ENCODE data around the gene IRF4.
"Not testable (repeated sequence)": the region's sequence is repeated elsewhere in the genome, so short reads cannot be mapped to it uniquely, and the experiment has no call there.

IRF4 gene

GRCh38 chr6:366389-367297, 24.9 kb upstream of the IRF4 start:
- peaks cover 7% of the 10 kb centered on the region for H3K9me3 ChIP-seq (ENCODE audit: severe bottlenecking)
- no peaks in the 10 kb centered on the region for H3K36me3 ChIP-seq
- TF ChIP-seq, protein P1, sequence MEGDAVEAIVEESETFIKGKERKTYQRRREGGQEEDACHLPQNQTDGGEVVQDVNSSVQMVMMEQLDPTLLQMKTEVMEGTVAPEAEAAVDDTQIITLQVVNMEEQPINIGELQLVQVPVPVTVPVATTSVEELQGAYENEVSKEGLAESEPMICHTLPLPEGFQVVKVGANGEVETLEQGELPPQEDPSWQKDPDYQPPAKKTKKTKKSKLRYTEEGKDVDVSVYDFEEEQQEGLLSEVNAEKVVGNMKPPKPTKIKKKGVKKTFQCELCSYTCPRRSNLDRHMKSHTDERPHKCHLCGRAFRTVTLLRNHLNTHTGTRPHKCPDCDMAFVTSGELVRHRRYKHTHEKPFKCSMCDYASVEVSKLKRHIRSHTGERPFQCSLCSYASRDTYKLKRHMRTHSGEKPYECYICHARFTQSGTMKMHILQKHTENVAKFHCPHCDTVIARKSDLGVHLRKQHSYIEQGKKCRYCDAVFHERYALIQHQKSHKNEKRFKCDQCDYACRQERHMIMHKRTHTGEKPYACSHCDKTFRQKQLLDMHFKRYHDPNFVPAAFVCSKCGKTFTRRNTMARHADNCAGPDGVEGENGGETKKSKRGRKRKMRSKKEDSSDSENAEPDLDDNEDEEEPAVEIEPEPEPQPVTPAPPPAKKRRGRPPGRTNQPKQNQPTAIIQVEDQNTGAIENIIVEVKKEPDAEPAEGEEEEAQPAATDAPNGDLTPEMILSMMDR (IDR thresholded peaks at IDR 0.05; ENCODE audit: low read depth, low read length) = no peak
- H3K4me3 ChIP-seq (ENCODE audit: low read depth, low read length) = no peak overlapping the region
- DNase-seq = no peak
- H3K27ac ChIP-seq = no peak overlapping the region
- peaks cover 73% of the 10 kb centered on the region for H3K27me3 ChIP-seq (ENCODE audit: insufficient read depth, low read depth, severe bottlenecking)

- no peak for DNase-seq
- H3K4me3 ChIP-seq (ENCODE audit: low read depth, low read length) = no peak overlapping the region
- H3K9me3 ChIP-seq (ENCODE audit: severe bottlenecking) = peaks cover 7% of the 10 kb centered on the region
- H3K27me3 ChIP-seq (ENCODE audit: insufficient read depth, low read depth, severe bottlenecking) = peaks cover 70% of the 10 kb centered on the region
- no peak overlapping the region for H3K27ac ChIP-seq
- TF ChIP-seq, protein P1 (IDR thresholded peaks at IDR 0.05; ENCODE audit: low read depth, low read length) = no peak
- no peaks in the 10 kb centered on the region for H3K36me3 ChIP-seq
Observed at GRCh38 chr6:367298-367794, 24.2 kb upstream of the IRF4 start.

- H3K27me3 ChIP-seq (ENCODE audit: insufficient read depth, low read depth, severe bottlenecking) = peaks cover 71% of the 10 kb centered on the region
- H3K27ac ChIP-seq = no peak overlapping the region
- H3K9me3 ChIP-seq (ENCODE audit: severe bottlenecking) = no peaks in the 10 kb centered on the region
- TF ChIP-seq, protein P1 (IDR thresholded peaks at IDR 0.05; ENCODE audit: low read depth, low read length) = no peak
- DNase-seq = no peak
- H3K36me3 ChIP-seq = no peaks in the 10 kb centered on the region
- H3K4me3 ChIP-seq (ENCODE audit: low read depth, low read length) = no peak overlapping the region
Observed at GRCh38 chr6:367891-368630, 23.5 kb upstream of the IRF4 start.

DNA sequence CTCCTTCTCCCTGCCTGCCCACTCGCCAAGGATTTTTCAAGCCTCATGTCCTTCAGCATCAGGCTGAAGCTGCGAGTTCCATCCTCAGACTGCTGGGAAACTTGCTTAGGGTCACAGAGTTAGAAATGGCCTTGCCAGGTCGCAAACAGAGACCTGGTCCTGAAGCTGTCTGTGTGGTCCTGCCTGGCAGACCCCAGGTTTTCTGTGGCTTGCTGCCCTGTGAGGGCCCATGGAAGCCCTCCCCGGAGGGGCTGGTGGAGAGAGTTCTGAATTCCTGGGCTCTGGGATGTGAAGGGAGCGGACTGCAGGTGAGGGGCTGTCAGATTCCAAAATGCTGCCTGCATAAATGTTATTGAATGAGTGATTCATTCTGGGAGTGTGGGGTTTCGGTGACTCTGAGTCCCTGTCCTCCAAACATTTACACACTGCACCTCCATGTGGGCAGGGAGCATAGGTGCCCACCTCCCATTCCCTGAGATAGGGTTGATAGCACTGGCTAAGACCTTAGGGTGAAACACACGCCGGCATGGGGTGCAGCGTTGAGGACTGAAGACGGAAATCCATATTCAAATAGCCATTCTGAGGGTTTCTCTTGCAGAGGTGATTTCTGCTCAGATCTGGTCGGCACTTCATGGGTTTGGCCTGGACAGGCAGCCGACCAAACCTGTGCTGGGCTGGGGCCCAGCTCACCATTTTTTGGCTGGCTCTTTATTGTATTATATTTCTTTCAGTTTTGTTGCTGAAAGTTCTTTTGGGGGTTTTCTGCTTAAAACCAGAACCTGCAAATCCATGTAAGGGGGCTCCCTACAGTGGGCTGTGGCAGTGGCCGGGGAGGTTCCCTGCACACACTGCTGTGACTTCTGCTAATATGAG, 21.8 kb upstream of the IRF4 start:
- peaks cover under 1% of the 10 kb centered on the region for H3K9me3 ChIP-seq (ENCODE audit: severe bottlenecking)
- TF ChIP-seq, protein P1 (IDR thresholded peaks at IDR 0.05; ENCODE audit: low read depth, low read length) = no peak
- H3K4me3 ChIP-seq (ENCODE audit: low read depth, low read length) = no peak overlapping the region
- no peak for DNase-seq
- peaks cover 74% of the 10 kb centered on the region for H3K27me3 ChIP-seq (ENCODE audit: insufficient read depth, low read depth, severe bottlenecking)
- no peak overlapping the region for H3K27ac ChIP-seq
- H3K36me3 ChIP-seq = no peaks in the 10 kb centered on the region

GRCh38 chr6:370555-370954, 21.0 kb upstream of the IRF4 start:
- TF ChIP-seq, protein P1 (IDR thresholded peaks at IDR 0.05; ENCODE audit: low read depth, low read length) = no peak
- no peak overlapping the region for H3K27ac ChIP-seq
- H3K27me3 ChIP-seq (ENCODE audit: insufficient read depth, low read depth, severe bottlenecking) = peaks cover 75% of the 10 kb centered on the region
- H3K4me3 ChIP-seq (ENCODE audit: low read depth, low read length) = no peak overlapping the region
- DNase-seq = no peak
- H3K9me3 ChIP-seq (ENCODE audit: severe bottlenecking) = peaks cover 3% of the 10 kb centered on the region
- H3K36me3 ChIP-seq = no peaks in the 10 kb centered on the region

DNA sequence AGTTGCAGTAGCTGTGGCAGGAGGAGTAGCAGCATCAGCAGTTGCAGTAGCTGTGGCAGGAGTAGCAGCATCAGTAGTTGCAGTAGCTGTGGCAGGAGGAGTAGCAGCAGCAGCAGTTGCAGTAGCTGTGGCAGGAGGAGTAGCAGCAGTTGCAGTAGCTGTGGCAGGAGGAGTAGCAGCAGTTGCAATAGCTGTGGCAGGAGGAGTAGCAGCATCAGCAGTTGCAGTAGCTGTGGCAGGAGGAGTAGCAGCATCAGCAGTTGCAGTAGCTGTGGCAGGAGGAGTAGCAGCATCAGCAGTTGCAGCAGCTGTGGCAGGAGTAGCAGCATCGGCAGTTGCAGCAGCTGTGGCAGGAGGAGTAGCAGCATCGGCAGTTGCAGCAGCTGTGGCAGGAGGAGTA, 19.7 kb upstream of the IRF4 start:
- not testable (repeated sequence) for H3K4me3 ChIP-seq (ENCODE audit: low read depth, low read length); H3K36me3 ChIP-seq; H3K27ac ChIP-seq; DNase-seq; H3K9me3 ChIP-seq (ENCODE audit: severe bottlenecking)
- H3K27me3 ChIP-seq (ENCODE audit: insufficient read depth, low read depth, severe bottlenecking) = peaks cover 67% of the 10 kb centered on the region

Data from WERI-Rb-1 (cell line).